GM19438 (cell line): ENCODE results near the gene PRKCB.
"Not testable (repeated sequence)": the region's sequence is repeated elsewhere in the genome, so short reads cannot be mapped to it uniquely, and the experiment has no call there.

Experiments used
- ATAC-seq: cut with Tn5 transposase; IDR thresholded peaks from one replicate; pipeline ENCODE4 v1.9.1; 2021; ENCODE audit warnings: low read depth; ENCODE audit not compliant: unreplicated experiment

The PRKCB gene

DNA sequence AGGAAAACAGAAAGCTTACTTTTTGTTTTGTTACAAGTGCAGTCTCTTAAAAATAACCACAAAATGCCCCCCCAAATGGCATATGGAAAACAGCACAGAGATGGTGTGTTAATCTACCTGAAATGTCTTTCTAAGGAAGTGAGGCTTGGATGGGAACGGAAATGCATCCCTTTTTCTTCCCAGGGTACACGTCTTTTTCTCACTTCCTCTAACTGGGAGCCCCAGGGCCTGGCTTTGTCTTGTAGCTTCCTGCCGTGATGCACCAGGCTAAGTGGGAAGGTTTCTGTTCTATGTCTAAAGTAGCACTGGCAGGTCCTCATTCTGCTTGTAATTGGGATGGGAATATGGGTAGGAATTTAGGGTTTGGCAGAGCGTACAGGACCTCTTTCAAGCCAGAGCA lies 367.9 kb downstream of the PRKCB start:
- no peak for ATAC-seq

DNA sequence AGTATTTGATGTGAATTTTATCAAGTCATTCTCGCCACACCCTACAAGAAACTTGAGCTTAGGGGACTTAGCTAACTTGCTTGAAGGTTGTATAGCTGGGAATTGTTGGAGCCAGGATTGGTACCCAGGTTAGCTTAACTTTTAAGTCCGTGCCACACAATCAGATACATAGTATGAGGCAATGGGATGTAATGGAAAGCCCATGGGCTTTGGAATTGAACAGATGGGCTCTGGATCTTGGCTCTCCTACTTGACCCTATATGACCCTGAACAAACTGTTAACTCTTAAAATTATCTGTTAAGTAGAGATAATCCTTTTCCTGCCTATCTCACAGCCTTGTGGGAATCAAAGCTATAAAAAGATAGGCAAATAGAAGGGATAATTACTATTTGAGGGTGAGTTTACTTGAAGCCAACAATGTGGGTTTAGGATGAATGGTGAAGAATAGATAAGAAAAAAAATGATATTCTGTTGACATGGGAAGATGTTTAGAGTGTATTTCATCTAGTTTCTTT lies 368.4 kb downstream of the PRKCB start:
- ATAC-seq, result no peak

DNA sequence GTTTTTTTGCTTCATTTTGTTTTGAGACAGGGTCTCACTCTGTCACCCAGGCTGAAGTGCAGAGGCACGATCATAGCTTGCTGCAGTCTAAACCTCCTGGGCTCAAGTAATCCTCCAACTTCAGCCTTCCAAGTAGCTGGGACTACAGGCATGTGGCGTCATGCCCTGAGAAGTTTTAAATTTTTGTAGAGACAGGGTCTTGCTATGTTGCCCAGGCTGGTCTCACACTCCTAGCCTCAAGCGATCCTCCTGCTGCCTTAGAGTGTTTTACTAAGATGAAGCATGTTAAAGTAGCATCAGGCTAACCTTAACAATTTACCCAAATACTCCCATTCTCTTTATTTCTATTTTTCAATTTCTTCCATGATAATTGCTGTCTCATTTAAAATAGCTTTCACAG lies 371.1 kb downstream of the PRKCB start:
- no peak for ATAC-seq

DNA sequence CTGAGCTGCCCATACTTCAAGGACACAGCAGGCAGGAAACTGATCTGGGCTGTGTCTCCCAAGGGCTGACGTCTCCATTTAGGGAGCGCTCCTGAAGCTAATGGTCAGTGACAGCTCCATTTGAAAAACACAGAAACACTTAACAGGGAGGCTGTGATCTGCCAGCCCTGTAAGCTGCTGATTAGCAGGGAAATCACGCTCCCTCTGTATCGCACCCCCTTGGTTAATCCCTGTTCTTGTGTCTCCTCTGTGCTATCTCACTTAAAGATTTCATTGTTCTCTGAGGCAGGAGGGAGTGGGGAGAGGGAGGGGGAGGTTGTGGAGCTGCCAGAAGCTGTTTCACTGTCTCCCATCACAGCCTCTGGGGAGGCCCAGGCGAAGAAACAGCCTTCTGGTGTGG lies 372.9 kb downstream of the PRKCB start:
- no peak for ATAC-seq

DNA sequence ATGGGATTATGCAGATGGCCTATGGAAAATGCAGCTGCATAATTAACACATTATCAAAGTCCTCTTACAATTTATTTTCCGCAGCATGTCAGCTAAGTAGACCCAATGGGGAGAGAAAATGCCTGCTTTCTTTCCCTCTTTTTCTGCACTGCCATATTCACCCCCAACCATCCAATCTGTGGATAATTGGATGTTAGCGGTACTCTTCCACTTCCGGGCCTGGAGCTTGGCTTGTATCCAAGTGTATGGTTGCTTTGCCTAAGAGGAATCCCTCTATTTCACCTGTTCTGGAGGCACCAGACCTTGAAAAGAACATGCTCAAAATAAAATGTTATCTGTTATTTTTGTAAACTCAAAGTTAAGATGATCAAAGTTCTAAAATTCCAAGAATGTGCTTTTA lies 379.2 kb downstream of the PRKCB start:
- ATAC-seq, result no peak

DNA sequence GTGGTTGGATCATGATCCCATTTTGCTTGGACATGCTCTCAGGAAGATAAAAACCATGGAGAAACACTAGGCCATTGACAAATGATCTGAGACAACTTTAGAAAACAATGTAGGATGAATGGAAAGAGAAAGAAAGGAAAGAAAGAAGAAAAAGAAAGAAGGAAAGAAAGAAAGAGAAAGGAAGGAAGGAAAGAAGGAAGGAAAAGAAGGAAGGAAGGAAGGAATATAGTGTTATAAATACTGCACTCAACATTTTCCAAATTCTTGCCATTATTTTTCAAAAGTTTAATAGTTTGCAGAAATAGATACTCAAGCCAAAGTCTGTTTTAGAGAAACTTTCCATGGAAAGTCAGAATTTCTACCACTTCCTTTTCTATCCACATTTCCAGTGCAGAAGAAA lies 381.2 kb downstream of the PRKCB start:
- ATAC-seq, result no peak

DNA sequence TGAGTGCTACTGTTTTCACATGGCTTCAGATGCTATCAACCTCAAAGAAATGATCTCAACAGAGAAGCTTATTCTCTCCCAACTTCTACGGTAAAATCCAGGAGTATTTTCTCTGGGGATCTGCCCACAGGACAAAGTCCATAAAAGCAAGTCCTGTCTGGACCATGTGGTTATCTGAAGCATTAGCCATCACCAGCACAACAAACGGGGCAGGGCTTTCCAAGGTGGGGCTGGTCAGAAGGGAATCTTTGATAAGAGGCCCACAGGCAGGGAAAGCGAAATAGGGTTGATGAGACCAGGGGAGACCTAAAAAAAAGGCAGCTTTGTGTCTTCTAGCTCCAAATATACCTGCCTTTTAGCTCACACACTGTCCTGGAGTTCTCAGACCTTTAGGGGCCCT lies 381.7 kb downstream of the PRKCB start:
- no peak for ATAC-seq

DNA sequence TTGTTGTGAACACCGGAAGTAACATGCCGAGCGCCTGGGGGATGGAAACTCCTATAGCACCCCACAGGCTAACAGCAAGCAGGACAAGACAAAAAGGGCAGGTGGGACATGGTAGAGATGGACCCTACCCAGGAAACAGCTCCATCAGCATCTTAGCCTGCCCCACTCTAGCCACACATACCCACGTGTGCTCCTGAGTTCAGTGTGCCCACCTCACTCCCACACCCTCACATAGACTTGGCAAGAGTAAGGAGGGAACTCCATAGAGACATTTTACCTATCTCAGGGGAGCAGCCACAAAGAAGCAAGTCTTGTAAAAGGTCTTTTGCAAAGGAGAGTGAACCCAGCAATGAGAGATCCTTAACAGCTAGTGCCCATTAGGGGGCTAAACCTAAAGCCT lies 382.5 kb downstream of the PRKCB start:
- no peak for ATAC-seq

DNA sequence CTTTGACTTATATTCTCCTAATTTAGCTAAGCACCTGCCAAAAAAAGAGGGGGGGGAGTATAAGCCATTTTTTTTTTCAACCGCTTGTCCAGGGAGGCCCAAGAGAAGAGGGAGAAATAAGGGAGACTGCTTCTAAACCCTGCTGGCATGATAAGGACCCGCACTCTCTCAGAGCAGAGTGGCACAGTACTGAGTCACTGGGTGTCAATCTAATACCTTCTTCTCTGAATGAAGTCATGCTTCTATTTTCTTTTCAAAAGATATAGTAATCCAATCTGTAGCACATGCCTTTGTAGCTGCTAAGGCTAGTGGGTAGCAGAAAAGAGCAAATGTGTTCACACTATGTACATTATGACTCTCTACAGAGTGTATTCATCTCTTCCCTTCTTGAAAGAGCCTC lies 385.4 kb downstream of the PRKCB start:
- ATAC-seq, result no peak

DNA sequence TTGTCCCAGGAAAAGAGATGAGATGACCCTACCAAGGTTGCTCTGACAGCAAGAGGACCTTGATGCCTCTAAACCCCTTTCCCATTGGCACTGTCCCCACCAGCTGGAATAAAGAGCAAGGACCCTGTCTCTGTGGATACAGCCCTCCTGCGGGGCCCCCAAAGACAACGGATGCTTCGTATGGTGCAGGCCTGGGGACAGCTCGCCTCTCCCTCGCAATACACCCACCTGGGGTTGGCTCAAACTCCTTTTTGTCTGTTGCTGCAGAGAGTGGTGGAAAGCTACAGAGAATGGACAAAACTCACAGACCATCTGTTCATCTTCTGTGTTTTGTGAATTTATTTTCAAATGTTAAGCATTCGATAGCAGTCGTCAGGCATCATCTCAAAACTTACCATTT lies 392.7 kb downstream of the PRKCB start:
- ATAC-seq, result no peak

DNA sequence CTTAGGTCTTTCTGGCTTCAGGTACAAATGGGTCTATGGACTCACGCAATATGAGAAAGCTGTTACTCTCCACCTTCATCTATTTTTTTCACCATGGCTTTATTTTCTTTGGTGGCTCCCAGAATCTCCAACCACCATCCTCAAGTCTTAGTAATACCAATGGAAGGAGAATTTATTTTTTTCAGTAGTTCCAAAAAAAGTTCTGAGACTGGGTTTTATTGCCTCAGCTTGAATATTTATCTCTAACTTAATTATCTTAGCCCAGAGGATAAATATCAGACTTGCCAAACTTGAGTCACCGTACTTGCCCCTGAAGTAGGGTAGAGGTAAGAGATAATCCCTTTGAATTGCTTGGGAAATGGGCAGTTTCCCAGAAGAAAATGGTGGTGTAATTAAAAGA lies 397.2 kb downstream of the PRKCB start:
- no peak for ATAC-seq

DNA sequence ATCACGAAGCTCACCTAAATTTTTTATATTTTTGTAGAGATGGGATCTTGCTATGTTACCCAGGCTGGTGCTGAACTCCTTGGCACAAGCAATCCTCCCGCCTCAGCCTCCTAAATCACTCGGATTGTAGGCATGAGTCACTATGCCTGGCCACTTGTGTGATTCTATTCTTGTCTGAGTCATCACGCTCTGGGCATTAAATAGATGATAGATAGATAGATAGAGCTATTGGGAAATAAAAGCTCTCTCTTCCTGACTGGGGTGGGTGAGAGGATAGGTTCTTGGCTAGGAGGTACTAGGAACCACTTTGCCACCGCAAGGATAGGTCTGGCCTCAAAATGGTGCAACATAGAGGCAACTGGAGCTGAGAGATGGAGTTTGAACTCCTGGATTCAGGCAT lies 399.0 kb downstream of the PRKCB start:
- no peak for ATAC-seq

DNA sequence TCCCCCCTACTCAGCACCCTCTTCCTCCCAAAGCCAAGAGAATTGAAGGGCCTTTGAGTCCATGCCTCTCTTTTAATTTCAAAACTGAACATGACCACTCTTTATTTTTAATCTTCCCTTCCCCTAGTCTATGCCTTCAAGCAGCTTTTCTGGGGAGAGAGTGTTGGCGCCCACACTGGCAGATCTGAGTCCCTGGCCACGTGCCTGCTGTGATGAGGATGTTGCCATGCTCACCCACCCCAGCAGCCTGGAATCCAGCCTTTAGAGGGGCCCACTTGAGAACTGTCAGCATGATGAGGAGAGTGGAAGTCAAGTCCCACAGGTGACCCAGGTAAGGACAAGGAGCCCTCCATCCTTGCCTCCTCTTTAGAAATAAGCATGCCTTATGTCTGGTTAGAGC lies 400.0 kb downstream of the PRKCB start:
- no peak for ATAC-seq

DNA sequence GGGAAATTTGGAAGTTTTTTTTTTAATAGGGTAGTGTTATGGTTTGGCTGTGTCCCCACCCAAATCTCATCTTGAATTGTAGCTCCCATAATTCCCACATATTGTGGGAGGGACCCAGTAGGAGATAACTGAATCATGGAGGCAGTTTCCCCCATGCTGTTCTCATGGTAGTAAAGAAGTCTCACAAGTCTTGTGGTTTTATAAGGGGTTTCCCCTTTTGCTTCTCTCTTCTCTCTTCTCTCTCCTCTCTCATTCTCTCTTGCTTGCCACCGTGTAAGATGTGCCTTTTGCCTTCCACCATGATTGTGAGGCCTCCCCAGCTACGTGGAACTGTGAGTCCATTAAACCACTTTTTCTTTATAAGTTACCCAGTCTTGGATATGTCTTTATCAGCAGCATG lies 403.1 kb downstream of the PRKCB start:
- not testable (repeated sequence) for ATAC-seq

DNA sequence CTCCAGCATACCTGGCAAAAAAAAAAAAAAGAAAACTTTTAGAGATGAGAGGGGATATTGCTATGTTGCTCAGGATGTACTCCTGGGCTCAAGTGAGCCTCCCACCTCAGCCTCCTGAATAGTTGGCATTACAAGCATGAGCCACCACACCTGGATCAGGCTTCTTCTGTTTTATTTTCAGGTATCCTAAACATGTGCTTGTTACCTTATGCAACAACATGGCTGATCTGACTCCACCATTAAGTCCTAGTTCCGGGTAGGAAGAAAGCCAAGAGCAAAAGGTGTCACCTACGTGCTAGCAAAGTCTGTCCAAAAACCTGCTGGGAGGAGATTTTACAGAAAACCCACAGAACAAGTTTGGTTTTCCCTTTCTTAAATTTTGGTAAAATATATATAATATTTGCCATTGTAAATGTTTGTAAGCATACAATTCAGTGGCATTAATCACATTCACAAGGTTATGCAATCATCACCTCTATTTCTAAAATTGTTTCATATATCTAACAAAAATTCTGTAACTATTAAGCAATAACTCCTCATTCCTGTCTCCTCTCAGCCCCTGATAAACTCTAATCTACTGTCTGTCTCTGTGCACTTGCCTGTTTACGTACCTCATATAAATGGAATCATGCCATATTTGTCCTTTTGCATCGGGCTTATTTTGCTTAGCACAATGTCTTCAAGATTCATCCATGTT lies 411.3 kb downstream of the PRKCB start:
- ATAC-seq, result no peak

DNA sequence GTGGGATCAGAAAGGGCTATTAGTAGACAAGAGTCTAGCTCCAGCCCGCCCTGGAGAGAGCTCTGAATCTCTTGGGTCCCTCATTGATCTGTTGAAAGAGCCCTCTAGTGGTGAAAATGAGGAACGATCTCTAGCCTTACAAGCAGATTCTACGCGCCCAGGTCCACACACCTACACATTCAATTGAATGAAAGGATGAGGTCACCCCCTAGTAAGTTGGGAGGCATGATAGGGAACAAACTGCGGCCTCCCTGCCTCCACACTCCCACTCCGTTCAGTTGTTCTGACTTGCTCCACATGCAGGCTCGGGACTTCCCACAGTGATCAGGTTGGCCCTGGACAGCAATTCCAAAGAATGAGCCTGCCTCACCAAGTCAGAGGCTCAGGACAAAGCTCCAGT lies 417.4 kb downstream of the PRKCB start:
- no peak for ATAC-seq

DNA sequence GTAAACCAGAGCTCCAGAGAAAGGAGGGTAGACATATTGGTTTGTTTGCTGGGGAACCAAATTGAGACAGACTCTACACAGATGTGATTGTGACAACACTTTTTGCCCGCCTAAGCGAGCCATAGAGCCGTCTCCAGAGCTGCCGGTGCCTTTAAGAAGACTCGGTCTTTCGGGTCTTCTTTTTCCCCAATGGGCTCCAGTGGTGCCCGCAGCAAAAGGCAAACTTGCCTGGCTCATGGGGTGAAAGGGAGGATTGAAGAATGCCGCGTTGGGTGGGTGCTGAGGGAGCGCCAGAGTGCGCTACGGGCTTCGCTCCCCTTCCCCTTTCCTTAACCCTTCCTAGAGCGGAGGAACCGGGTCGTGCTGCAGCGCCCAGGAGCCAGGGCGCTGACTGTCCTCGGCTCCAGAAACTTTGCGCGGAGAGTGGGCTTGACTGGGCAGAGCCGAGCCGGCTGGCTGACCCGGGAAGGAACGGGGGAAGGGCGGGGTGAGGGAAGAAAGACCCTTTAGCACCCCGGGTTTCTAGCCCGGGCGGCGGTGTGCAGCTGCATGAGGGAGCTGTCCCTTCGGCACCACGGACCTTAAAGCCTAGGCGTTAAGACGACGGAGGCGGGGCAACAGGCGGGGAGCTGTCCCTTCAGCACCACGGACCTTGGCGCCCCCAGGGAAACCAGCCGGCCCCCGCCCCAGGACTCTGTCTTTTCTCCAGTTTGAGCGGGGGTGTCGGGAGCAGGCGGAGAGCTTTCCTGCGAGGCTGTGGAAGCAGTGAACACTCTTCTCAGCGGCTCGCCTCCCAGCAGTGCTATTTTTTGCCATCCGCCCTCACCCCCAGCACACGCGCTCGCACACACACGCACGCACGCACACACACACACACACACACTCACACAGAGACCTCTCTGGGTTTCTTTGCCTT lies 419.9 kb downstream of the PRKCB start, which contains the start of gene CACNG3:
TSS of gene CACNG3 (plus strand) at position 880 of the 916 bp plus-strand sequence. CDS start 420 bp downstream, outside the sequence.
- ATAC-seq, result no peak

DNA sequence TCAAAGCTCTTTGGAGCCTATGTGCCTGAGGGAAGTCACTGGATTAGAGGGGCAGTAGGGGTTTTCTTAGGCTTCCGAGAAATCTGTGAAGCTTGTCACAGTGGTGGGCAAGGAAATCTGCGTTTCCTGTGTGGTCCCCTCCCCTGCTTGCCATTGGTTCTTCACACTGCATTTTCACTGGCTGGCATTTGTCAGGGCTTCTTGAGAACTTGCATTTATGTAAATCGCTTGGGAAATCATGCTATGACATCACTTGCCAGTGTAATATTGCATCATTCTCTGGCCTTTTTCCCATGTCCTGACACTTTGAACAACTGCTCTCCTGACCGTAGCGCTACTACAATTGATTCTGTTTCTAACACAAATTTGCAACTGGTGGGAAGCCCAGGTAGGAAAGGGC lies 422.2 kb downstream of the PRKCB start:
- ATAC-seq, result no peak

DNA sequence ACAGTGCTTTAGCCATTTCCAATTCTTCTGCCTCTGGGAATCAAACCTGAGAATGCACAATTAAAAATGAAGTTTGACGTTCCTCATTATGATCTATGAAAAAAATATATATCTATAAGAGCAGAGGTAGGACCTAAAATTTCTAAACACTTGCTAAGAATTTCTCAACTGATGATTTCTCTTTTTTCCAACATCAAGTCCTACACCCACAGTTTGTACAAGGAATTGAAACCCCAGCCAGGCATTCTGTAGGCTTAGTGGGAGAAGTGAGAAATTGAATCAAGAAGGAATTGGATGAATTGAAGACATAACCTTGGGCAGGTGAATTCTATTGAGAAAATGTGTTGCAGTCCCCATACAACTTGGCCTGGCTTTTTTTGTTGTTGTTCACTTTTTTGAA lies 423.0 kb downstream of the PRKCB start:
- ATAC-seq, result no peak

DNA sequence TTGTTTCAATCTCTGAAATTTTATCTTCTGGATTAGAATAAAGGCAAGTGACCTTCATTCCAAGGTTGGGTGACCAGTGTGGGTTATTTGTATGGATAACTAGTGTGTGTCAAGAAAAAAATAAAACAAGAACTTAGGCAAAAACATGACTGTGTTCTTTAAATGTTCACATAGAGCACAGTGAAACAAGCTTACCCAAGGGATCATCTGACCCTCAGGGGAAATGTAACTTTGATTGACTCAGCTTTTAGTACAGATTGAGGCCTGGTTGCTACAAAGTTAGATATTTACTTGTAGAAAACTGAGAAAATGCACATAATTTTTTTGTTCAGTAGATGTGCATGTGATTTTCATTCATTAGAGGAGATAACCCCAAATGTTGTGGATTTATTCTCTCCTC lies 427.0 kb downstream of the PRKCB start:
- ATAC-seq, result no peak
